Gastroesophageal sphincter (tissue), 4 donors: Measurements from ENCODE around the gene BRWD1. TPM values are rescaled to one million over a fixed set of nuclear protein-coding genes. Genes with fewer than 3 reads are reported as not detected.

ENCODE experiments used
- ATAC-seq: fragments of 150-250 bp; one replicate; pipeline ENCODE4 v1.9.1; 2016; ENCODE audit warnings: mild to moderate bottlenecking, moderate library complexity
- H3K27ac ChIP-seq, 4 donors: fragments of 200-600 bp; sonication (generic) in 3 of 4; 1 replicate in 3 of 4; 2 replicates in 1 of 4; pipeline ENCODE4 v1.5.1; 2016 to 2019
- H3K27me3 ChIP-seq: fragments of 200-600 bp; sonication (generic); one replicate; pipeline ENCODE4 v1.5.1; 2019
- H3K36me3 ChIP-seq, 2 donors: fragments of 200-600 bp; sonication (generic); one replicate each; pipeline ENCODE4 v1.5.1; 2019; ENCODE audit warnings: control low read depth in 1 of 2
- H3K4me1 ChIP-seq, 3 donors: fragments of 200-600 bp; sonication (generic); 1 replicate in 2 of 3; 2 replicates in 1 of 3; pipeline ENCODE4 v1.5.1; 2016 to 2019; ENCODE audit warnings: control low read depth in 2 of 3
- H3K4me3 ChIP-seq, 2 donors: fragments of 200-600 bp; sonication (generic); one replicate each; pipeline ENCODE4 v1.5.1; 2019; ENCODE audit warnings: mild to moderate bottlenecking in 1 of 2, moderate library complexity in 1 of 2
- H3K9me3 ChIP-seq, 3 donors: fragments of 200-600 bp; sonication (generic); one replicate each; pipeline ENCODE4 v1.5.1; 2017 to 2019; ENCODE audit warnings: control low read depth in 2 of 3
- EP300 ChIP-seq: sonication (generic); formaldehyde crosslinking; IDR thresholded peaks from one replicate; pipeline ENCODE4 v1.6.1; 2017; ENCODE audit warnings: antibody characterized with exemption, mild to moderate bottlenecking
- POLR2A ChIP-seq, 2 donors: fragments of 450-650 bp; IDR thresholded peaks; one replicate each; pipeline ENCODE4 v1.6.1; 2017; ENCODE audit warnings: antibody characterized with exemption in 2 of 2, mild to moderate bottlenecking in 2 of 2, moderate library complexity in 1 of 2
- POLR2AphosphoS5 ChIP-seq: sonication (generic); formaldehyde crosslinking; IDR thresholded peaks from one replicate; pipeline ENCODE4 v1.6.1; 2017; ENCODE audit warnings: antibody characterized with exemption
- WGBS, 2 donors: methylation state at CpG; one replicate each; pipeline ENCODE4 v1.1.5; 2018; ENCODE audit warnings: low coverage in 1 of 2; 5-methylcytosine and 5-hydroxymethylcytosine counted together
- total RNA-seq, 4 donors: library from RNA; depleted of rRNA; stranded (reverse); fragments of >200 nt; gene quantifications; one replicate each; pipeline ENCODE4 v1.1.0, GENCODE V29; 2016
- TF ChIP-seq, protein P1 (sequence below), 4 experiments: fragments of 200-600 bp in 2 of 4; fragments of 450-650 bp in 2 of 4; sonication (generic) in 1 of 4; IDR thresholded peaks; one replicate each; pipeline ENCODE4 v1.5.1; 2017 to 2019; ENCODE audit warnings: antibody characterized with exemption in 4 of 4, mild to moderate bottlenecking in 2 of 4, moderate library complexity in 2 of 4

The BRWD1 gene
- 100 to 1,000 TPM in 1 of 4 donors, 10 to 100 TPM in 3; 60.0 to 132 (median 71.2) TPM for total RNA-seq

GRCh38 chr21:39313571-39314142, at the start of gene BRWD1:
Gene BRWD1, minus strand, starts transcription at chr21:39313632. Its CDS starts 141 bp downstream, at chr21:39313491.
- Histone ChIP-seq H3K4me1 (peaks cover 0 to 80% (median 14%) of the 10 kb centered on the region in 3 donors), H3K27ac (peak within 1 kb of the TSS; percentile 93 to 99 (median 96)), H3K27me3 (no peaks in the 10 kb centered on the region), H3K4me3 (peak within 1 kb of the TSS; percentile 89 to 98), H3K9me3 (no peaks in the 10 kb centered on the region), H3K36me3 (peaks cover 0 to 14% of the 10 kb centered on the region in 2 donors)
- TF ChIP-seq POLR2AphosphoS5 = peak; percentile 77
- TF ChIP-seq, protein P1, sequence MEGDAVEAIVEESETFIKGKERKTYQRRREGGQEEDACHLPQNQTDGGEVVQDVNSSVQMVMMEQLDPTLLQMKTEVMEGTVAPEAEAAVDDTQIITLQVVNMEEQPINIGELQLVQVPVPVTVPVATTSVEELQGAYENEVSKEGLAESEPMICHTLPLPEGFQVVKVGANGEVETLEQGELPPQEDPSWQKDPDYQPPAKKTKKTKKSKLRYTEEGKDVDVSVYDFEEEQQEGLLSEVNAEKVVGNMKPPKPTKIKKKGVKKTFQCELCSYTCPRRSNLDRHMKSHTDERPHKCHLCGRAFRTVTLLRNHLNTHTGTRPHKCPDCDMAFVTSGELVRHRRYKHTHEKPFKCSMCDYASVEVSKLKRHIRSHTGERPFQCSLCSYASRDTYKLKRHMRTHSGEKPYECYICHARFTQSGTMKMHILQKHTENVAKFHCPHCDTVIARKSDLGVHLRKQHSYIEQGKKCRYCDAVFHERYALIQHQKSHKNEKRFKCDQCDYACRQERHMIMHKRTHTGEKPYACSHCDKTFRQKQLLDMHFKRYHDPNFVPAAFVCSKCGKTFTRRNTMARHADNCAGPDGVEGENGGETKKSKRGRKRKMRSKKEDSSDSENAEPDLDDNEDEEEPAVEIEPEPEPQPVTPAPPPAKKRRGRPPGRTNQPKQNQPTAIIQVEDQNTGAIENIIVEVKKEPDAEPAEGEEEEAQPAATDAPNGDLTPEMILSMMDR (IDR thresholded peaks at IDR 0.05) = peak in 3 of 4 experiments; percentile 37 to 75 (median 53)
- no peak for TF ChIP-seq EP300
- TF ChIP-seq POLR2A (IDR thresholded peaks at IDR 0.05) = peak; percentile 54 to 70
- ATAC-seq = peak; percentile 78
- no CpG with 5 or more reads among the region's 78 CpGs for WGBS, 2 donors

GRCh38 chr21:39362733-39363132, 49.3 kb upstream of the BRWD1 start:
- Histone ChIP-seq H3K36me3 (no peaks in the 10 kb centered on the region), H3K4me3 (no peak overlapping the region), H3K27ac (peak overlapping the region in 2 of 4 donors; percentile 46 to 70), H3K9me3 (no peaks in the 10 kb centered on the region), H3K27me3 (no peaks in the 10 kb centered on the region), H3K4me1 (peaks cover 0 to 19% (median 0%) of the 10 kb centered on the region in 3 donors)
- no peak for ATAC-seq
- WGBS, 2 donors = 81 to 82% methylated on average over 2 of the region's 3 CpGs
- TF ChIP-seq, protein P1 (IDR thresholded peaks at IDR 0.05) = no peak
- no peak for TF ChIP-seq POLR2AphosphoS5
- no peak for TF ChIP-seq POLR2A (IDR thresholded peaks at IDR 0.05)
- no peak for TF ChIP-seq EP300

- Histone ChIP-seq H3K4me3 (no peak overlapping the region), H3K36me3 (no peaks in the 10 kb centered on the region), H3K4me1 (peaks cover 0 to 10% (median 0%) of the 10 kb centered on the region in 3 donors), H3K9me3 (no peaks in the 10 kb centered on the region), H3K27ac (no peak overlapping the region), H3K27me3 (no peaks in the 10 kb centered on the region)
- 69 to 73% methylated on average over 3 of the region's 4 CpGs for WGBS, 2 donors
- TF ChIP-seq, protein P1 (IDR thresholded peaks at IDR 0.05) = no peak
- TF ChIP-seq POLR2A (IDR thresholded peaks at IDR 0.05) = no peak
- no peak for TF ChIP-seq POLR2AphosphoS5
- no peak for TF ChIP-seq EP300
- ATAC-seq = no peak
These were observed 46.0 kb upstream of the BRWD1 start for GRCh38 chr21:39359382-39359781.

DNA sequence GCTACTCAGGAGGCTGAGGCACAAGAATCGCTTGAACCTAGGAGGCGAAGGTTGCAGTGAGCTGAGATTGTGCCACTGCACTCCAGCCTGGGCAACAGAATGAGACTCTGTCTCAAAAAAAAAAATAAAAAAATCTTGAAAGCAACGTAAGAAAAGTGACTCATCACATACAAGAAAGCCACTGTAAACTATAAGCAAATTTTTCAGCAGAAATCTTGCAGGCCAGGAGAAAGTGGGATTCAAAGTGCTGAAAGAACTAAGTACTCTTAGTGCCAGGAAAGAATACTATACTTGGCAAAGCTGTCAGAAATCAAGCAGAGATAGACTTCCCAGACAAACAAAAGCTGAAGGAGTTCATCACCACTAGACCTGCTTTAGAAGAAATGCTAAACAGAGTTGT, 39.9 kb upstream of the BRWD1 start:
- no peaks in the 10 kb centered on the region for H3K27me3 ChIP-seq
- peaks cover 0 to 10% (median 5%) of the 10 kb centered on the region in 3 donors for H3K4me1 ChIP-seq
- TF ChIP-seq POLR2A (IDR thresholded peaks at IDR 0.05) = no peak
- TF ChIP-seq POLR2AphosphoS5 = no peak
- TF ChIP-seq, protein P1 (IDR thresholded peaks at IDR 0.05) = no peak
- TF ChIP-seq EP300 = no peak
- H3K36me3 ChIP-seq = no peaks in the 10 kb centered on the region
- ATAC-seq = no peak
- no peak overlapping the region for H3K4me3 ChIP-seq
- 75 to 76% methylated on average over 2 to 3 of the region's 3 CpGs for WGBS, 2 donors
- no peak overlapping the region for H3K27ac ChIP-seq
- no peaks in the 10 kb centered on the region for H3K9me3 ChIP-seq
